ENCODE data around the gene LBP.
"Not testable (repeated sequence)": the region's sequence is repeated elsewhere in the genome, so short reads cannot be mapped to it uniquely, and the experiment has no call there.

Gene LBP

GRCh38 chr20:38321959-38322598 is 24.2 kb upstream of the LBP start:
- DNase-seq, result no peak

- DNase-seq, result no peak
These were observed 22.1 kb upstream of the LBP start for GRCh38 chr20:38324159-38324558.

- DNase-seq, result no peak
These were observed 21.1 kb upstream of the LBP start for GRCh38 chr20:38325167-38325566.

GRCh38 chr20:38325905-38326304 is 20.4 kb upstream of the LBP start:
- DNase-seq, result no peak

GRCh38 chr20:38326309-38326708 is 20.0 kb upstream of the LBP start:
- DNase-seq, result no peak

- no peak for DNase-seq
These were observed 15.6 kb upstream of the LBP start for GRCh38 chr20:38330638-38331037.

DNA sequence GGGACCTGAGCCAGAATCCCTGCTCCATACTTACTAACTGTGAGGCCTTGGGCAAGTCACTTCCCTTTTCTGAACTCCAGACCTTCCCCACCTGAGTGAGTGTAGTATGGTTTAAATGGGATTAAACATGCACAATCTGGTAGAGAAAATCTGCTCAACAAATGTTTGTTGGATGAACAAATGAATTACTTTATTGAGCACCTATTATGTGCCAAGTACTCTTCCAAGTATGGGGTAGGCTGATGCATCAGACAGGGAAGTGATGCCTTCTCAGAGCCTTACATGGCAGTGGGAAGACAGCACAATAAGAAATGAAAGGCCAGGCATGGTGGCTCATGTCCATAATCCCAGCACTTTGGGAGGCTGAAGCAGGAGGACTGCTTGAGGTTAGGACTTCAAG is 15.0 kb upstream of the LBP start:
- DNase-seq, result no peak

DNA sequence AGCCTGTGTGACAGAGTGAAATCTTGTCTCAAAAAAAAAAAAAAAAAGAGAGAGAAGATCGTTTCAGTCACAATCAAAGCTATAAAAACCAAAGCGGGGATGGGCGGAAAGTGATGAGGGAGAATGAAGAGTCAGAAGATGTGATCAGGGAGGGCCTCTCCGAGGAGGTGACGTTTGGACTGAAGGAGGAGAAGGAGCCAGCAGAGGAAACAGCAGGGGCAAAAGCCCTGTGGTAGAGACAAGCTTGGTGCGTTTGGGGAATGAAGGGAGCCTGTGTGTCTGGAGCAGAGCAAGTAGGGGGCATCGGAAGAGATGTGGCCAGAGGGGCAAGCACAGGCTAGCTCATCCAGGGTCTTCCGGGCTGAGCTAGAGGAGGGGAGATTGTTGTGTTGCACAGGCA is 14.5 kb upstream of the LBP start:
- DNase-seq, result no peak

GRCh38 chr20:38334016-38334415 is 12.3 kb upstream of the LBP start:
- DNase-seq, result no peak

GRCh38 chr20:38336726-38337125 is 9.6 kb upstream of the LBP start:
- DNase-seq, result no peak

DNA sequence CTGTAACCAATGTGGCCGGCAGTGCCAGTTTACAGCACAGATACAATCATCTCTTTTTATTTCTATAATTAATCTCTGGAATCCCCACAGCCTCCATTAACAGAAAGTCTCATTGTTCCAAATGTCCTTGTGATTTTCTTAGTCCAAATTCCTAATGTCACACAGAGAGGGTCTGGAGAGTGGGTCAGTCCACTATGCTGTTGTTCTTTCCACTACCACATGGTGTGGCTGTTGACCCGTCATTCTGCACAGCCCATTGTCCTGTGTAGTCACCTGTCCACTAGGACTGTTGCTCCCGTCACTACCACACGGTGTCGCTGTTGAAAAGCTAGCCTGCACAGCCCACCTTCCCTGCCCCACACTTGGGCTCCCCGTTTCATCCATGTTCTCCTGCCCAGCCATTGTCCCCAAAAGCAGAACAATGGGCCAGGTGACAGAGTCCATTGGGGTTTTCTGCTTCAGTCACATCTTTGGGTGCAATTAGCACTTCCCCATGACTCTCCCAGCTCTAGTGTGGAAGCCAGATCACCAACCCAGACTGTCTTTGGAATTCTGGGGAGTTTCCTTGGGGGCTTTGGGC is 8.6 kb upstream of the LBP start:
- DNase-seq, result no peak

DNA sequence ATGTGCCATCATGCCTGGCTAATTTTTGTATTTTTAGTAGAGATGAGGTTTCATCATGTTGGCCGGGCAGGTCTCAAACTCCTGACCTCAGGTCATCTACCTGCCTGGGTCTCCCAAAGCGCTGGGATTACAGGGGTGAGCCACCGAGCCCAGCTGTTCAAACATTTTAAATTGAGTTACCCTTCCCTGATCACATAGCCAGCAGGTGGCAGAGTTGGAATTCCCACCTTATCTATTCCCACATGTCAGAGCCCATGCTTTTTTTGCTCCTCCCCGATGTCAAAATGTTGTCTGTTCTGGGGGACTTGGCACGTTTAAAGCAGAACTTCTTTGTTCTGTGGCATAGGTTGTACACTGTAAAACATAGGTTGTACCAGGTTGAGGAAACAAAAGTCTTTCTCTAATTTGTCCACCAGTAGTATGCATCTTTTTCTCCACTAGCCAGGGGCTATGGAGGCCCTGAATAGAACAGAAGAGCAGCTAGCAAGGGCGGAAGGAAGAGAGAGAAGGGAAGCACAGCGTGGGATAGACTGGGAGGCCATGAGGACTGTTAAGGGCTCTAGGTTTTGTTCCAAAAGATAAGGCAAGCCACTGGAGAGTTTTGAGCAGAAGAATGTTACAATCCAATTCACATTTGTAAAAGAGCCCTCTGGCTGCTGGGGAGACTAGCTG is 7.3 kb upstream of the LBP start:
- no peak for DNase-seq

DNA sequence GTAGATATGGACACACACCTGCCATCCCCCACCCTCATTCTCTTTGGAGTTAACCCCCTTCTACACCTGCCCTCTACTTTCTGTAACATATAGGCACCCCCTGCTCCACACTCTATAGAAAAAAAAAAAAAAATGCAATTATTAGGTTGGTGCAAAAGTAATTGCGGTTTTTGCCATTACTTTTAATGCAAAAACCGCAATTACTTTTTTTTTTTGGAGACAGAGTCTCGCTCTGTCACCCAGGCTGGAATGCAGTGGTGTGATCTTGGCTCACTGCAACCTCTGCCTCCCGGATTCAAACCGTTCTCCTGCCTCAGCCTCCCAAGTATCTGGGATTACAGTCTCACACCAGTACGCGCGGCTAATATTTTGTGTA is 6.8 kb upstream of the LBP start:
- DNase-seq, result not testable (repeated sequence)

DNA sequence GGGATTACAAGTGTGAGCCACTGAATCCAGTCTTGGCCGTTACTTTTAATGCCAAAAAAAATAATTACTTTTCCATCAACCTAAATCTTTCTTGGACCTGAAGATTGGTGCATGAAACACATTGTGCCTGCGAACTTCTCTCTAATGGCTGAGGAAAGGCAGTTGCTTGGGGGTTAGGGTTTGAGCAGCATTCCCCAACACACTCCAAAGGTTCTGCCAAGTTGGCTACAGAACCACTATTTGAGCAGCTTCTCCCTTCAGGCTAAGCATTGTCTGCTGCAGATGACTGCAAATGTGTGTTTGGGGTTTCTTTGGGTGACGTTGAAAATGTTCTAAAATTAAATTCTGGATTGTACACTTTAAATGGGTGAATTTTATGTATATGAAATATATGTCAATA is 6.3 kb upstream of the LBP start:
- no peak for DNase-seq

- no peak for DNase-seq
These were observed 5.6 kb upstream of the LBP start for GRCh38 chr20:38340693-38341092.

GRCh38 chr20:38342216-38342615 is 4.1 kb upstream of the LBP start:
- DNase-seq, result no peak

- no peak for DNase-seq
These were observed 3.5 kb upstream of the LBP start for GRCh38 chr20:38342713-38343310.

DNA sequence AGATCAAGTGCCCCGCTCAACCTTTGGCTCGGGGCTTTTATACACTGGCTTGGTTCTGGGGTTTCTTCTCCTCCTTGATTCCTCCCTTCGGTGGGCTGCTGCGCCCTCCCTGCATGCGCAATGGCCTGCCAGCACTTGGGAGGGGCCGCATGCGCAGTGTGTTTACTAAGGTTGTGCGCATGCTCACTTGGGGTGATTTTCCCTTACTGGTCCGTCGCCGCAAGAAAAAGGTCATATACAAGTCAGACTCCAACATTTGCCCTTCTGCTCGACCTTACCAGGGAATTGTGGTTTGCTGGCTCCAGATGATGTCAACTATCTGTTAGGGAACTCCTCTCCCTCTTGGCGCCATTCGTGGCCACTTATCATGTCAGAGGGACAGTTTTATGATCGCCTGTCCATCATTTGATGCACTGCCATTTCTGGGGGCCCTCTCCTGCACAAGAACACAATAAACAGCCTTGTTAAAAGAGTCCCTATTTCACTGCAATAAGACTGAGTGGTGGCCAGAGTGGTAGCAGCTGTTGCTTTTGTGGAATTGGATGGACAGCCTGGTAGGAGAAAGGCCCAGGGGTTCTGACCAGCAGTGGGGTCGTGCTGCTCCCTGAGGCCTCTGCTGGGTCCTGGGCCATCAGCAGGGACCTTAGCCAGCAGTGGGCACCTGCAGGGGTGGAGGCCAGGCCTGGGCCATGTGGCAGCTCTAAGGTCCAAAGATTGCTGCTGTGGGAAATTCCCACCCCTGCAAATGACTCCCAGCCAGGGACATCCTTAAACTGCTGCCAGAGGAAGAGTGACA is 2.8 kb upstream of the LBP start:
- DNase-seq, result no peak

DNA sequence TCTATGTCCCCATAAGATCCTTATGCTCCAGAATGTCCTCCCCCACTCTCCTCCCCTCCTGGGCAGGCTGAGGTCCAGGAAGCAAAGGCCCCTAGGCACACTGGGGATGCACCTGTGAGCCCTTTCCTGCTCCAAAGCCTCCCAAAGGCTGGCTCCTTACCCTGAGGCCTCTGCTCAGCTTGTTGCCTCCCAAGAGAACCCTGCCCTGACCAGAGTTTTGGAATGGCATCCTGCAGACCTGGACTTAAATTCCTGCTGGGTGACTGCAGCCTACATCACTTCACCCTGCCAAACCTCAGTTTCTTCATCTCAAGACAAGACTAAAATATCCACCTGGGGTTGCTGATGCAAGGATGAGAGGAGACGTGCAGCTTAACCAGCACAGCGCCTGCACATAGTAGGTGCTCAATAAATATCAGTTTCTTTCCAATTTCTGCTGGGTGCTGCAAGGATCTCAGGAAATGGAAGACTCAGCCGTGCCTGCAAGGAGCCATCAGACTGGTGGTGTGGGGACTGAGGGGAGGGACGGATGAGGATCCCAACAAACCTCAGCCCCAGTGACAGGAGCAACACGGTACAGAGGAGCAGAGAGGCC is 2.1 kb upstream of the LBP start:
- DNase-seq, result no peak

- DNase-seq, result no peak
These were observed 639 bp upstream of the LBP start for GRCh38 chr20:38345643-38346042.

DNA sequence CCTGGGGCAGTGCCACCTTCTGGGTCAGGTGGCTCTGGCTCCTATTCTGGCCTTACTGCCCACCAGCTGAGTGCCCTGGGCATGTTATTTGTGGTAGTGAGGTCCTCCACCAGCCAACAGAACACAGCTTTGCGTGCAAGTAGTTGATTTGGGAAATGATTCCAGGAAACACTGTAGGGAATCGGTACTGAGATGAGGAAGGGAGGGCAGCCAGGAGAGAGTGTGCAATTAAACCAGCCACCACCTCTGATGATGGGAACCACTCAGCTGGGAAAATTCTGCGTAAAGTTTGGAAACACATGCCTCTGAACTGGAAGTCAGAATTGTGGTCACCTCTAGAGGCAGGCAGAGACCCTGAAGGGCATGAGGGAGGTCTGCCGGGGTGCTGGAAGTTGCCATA is 459 bp downstream of the LBP start:
- no peak for DNase-seq

DNA sequence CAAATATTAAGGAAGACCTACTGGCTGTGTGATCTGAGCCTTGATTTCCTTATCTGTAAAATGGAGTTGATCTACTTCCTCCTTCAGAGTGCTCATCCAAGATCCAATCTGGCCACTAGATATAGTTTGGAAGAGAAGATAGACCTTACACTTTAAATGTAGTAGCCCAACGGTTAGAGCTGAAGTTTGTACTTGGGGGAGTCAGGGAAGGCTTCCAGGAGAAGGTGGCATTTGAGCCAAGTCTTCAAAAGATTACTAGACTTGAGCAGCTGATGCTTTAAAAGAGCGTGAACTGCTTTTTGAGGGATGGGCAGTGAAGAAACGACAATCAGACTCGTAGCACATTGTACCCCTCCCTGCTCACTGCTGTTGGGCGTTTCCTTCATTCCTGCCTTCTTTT is 3.6 kb downstream of the LBP start:
- DNase-seq, result no peak
